Common myeloid progenitor, CD34-positive (primary cell): ENCODE measurements around the gene GMNC.

ENCODE experiments used
- CTCF ChIA-PET: fragments of 350-600 bp; sonication (Branson Sonifier 250); formaldehyde crosslinking; loops from one replicate; lab custom pipeline; 2021; ENCODE audit warnings: antibody characterized with exemption; lab: Charles Lee
- POLR2A ChIA-PET: fragments of 350-600 bp; sonication (Branson Sonifier 250); formaldehyde crosslinking; loops from one replicate; lab custom pipeline; 2021; ENCODE audit warnings: antibody characterized with exemption; lab: Charles Lee
- DNase-seq, 3 donors: peaks; one replicate each; pipeline versions ENCODE4 v3.0.0 to v3.0.0-alpha.2; 2013
- H3K27ac ChIP-seq, 2 experiments: 1 replicate in 1 of 2; 2 replicates in 1 of 2; pipeline ENCODE4 v1.7.0; 2013; ENCODE audit warnings: inconsistent platforms in 2 of 2, low read length in 2 of 2, mild to moderate bottlenecking in 2 of 2, low read depth in 1 of 2, moderate library complexity in 1 of 2; ENCODE audit not compliant: severe bottlenecking in 2 of 2, insufficient read depth in 1 of 2, poor library complexity in 1 of 2
- H3K27me3 ChIP-seq, 5 experiments: replicated peaks in 2 of 5; 1 replicate in 3 of 5; 2 replicates in 2 of 5; pipeline versions ENCODE4 v1.6.1 to v1.7.0; 2013; ENCODE audit warnings: low read length in 4 of 5, mild to moderate bottlenecking in 2 of 5, moderate library complexity in 2 of 5, inconsistent platforms in 1 of 5; ENCODE audit not compliant: insufficient read depth in 5 of 5, control insufficient read depth in 4 of 5
- H3K36me3 ChIP-seq, 4 experiments: 1 replicate in 2 of 4; 2 replicates in 2 of 4; pipeline versions ENCODE4 v1.6.1 to v1.7.0; 2013; ENCODE audit warnings: low read length in 3 of 4, control low read depth in 1 of 4, mild to moderate bottlenecking in 1 of 4; ENCODE audit not compliant: control insufficient read depth in 4 of 4, insufficient read depth in 4 of 4
- H3K4me1 ChIP-seq, 4 experiments: 1 replicate in 3 of 4; 2 replicates in 1 of 4; pipeline versions ENCODE4 v1.6.1 to v1.7.1; 2013; ENCODE audit warnings: low read length in 3 of 4, mild to moderate bottlenecking in 3 of 4, control low read depth in 1 of 4, inconsistent platforms in 1 of 4, moderate library complexity in 1 of 4; ENCODE audit not compliant: control insufficient read depth in 4 of 4, insufficient read depth in 4 of 4; ENCODE audit errors: control extremely low read depth in 1 of 4
- H3K4me3 ChIP-seq, 7 experiments: 1 replicate in 4 of 7; 2 replicates in 3 of 7; pipeline versions ENCODE4 v1.5.1 to v1.7.0; 2013; ENCODE audit warnings: mild to moderate bottlenecking in 7 of 7, low read length in 6 of 7, moderate library complexity in 6 of 7, inconsistent platforms in 2 of 7, low read depth in 2 of 7, control low read depth in 1 of 7; ENCODE audit not compliant: insufficient read depth in 4 of 7, control insufficient read depth in 1 of 7; ENCODE audit errors: extremely low read depth in 1 of 7
- H3K9me3 ChIP-seq, 5 experiments: 1 replicate in 4 of 5; 2 replicates in 1 of 5; pipeline versions ENCODE4 v1.6.1 to v1.7.1; 2013; ENCODE audit warnings: low read length in 4 of 5, mild to moderate bottlenecking in 2 of 5, inconsistent platforms in 1 of 5, low read depth in 1 of 5, moderate library complexity in 1 of 5; ENCODE audit not compliant: control insufficient read depth in 4 of 5, insufficient read depth in 2 of 5; ENCODE audit errors: control extremely low read depth in 1 of 5
- WGBS: methylation state at CpG from one replicate; pipeline ENCODE4 v1.1.5; 2013; ENCODE audit not compliant: insufficient coverage; 5-methylcytosine and 5-hydroxymethylcytosine counted together

Gene GMNC

GRCh38 chr3:190854062-190854461, 8.4 kb downstream of the GMNC start:
- peaks cover 0 to 10% (median 0%) of the 10 kb centered on the region in 4 experiments for H3K4me1 ChIP-seq
- ChIA-PET POLR2A (no interaction called here), CTCF (no interaction called here)
- DNase-seq: peak in 2 of 3 donors; percentile 55 to 57
- no peaks in the 10 kb centered on the region for H3K36me3 ChIP-seq
- H3K27me3 ChIP-seq: peaks cover 0 to 4% (median 2%) of the 10 kb centered on the region in 5 experiments
- H3K9me3 ChIP-seq: no peaks in the 10 kb centered on the region
- no peak overlapping the region for H3K27ac ChIP-seq
- WGBS: 91% methylated on average over 4 of the region's 4 CpGs
- H3K4me3 ChIP-seq: no peak overlapping the region

- H3K27ac ChIP-seq: no peak overlapping the region
- H3K4me3 ChIP-seq: no peak overlapping the region
- no peaks in the 10 kb centered on the region for H3K9me3 ChIP-seq
- H3K27me3 ChIP-seq: peaks cover 0 to 5% (median 2%) of the 10 kb centered on the region in 5 experiments
- CTCF ChIA-PET: no interaction called here
- no peak for DNase-seq
- peaks cover 0 to 10% (median 0%) of the 10 kb centered on the region in 4 experiments for H3K4me1 ChIP-seq
- WGBS: no CpG with 5 or more reads among the region's 1 CpG
- POLR2A ChIA-PET: no interaction called here
- no peaks in the 10 kb centered on the region for H3K36me3 ChIP-seq
These were observed 9.0 kb downstream of the GMNC start for GRCh38 chr3:190853464-190853863.

GRCh38 chr3:190849607-190850006, 12.9 kb downstream of the GMNC start:
- ChIA-PET CTCF (no interaction called here), POLR2A (no interaction called here)
- Histone ChIP-seq H3K4me3 (no peak overlapping the region), H3K27ac (no peak overlapping the region), H3K27me3 (peaks cover 0 to 3% (median 0%) of the 10 kb centered on the region in 5 experiments), H3K36me3 (no peaks in the 10 kb centered on the region), H3K4me1 (peaks cover 0 to 10% (median 0%) of the 10 kb centered on the region in 4 experiments), H3K9me3 (no peaks in the 10 kb centered on the region)
- DNase-seq: no peak
- no CpG with 5 or more reads among the region's 1 CpG for WGBS

GRCh38 chr3:190848870-190849269, 13.6 kb downstream of the GMNC start:
- ChIA-PET CTCF (no interaction called here), POLR2A (no interaction called here)
- DNase-seq: no peak
- Histone ChIP-seq H3K4me1 (peaks cover 0 to 2% (median 0%) of the 10 kb centered on the region in 4 experiments), H3K9me3 (no peaks in the 10 kb centered on the region), H3K27me3 (peaks cover 0 to 3% (median 0%) of the 10 kb centered on the region in 5 experiments), H3K36me3 (no peaks in the 10 kb centered on the region), H3K4me3 (no peak overlapping the region), H3K27ac (no peak overlapping the region)
- 100% methylated on average over 2 of the region's 3 CpGs for WGBS

GRCh38 chr3:190847436-190847835, 15.1 kb downstream of the GMNC start:
- DNase-seq: no peak
- H3K27me3 ChIP-seq: peaks cover 0 to 3% (median 0%) of the 10 kb centered on the region in 5 experiments
- CTCF ChIA-PET: no interaction called here
- H3K9me3 ChIP-seq: no peaks in the 10 kb centered on the region
- H3K4me3 ChIP-seq: no peak overlapping the region
- POLR2A ChIA-PET: no interaction called here
- no peaks in the 10 kb centered on the region for H3K4me1 ChIP-seq
- H3K27ac ChIP-seq: no peak overlapping the region
- no peaks in the 10 kb centered on the region for H3K36me3 ChIP-seq

GRCh38 chr3:190840146-190840545, 22.3 kb downstream of the GMNC start:
- Histone ChIP-seq H3K36me3 (no peaks in the 10 kb centered on the region), H3K27ac (no peak overlapping the region), H3K27me3 (peaks cover 0 to 2% (median 0%) of the 10 kb centered on the region in 5 experiments), H3K4me3 (no peak overlapping the region), H3K4me1 (no peaks in the 10 kb centered on the region), H3K9me3 (no peaks in the 10 kb centered on the region)
- WGBS: 63% methylated on average over 4 of the region's 4 CpGs
- DNase-seq: no peak
- CTCF ChIA-PET: no interaction called here
- POLR2A ChIA-PET: no interaction called here

GRCh38 chr3:190831225-190831624, 31.3 kb downstream of the GMNC start:
- no peaks in the 10 kb centered on the region for H3K36me3 ChIP-seq
- no peaks in the 10 kb centered on the region for H3K9me3 ChIP-seq
- 95% methylated on average over 8 of the region's 8 CpGs for WGBS
- ChIA-PET POLR2A (no interaction called here), CTCF (no interaction called here)
- no peaks in the 10 kb centered on the region for H3K4me1 ChIP-seq
- DNase-seq: no peak
- H3K4me3 ChIP-seq: no peak overlapping the region
- H3K27me3 ChIP-seq: no peaks in the 10 kb centered on the region
- H3K27ac ChIP-seq: no peak overlapping the region
